GM12878 (cell line): ENCODE data around the gene SGSH. TPM values are rescaled to one million over a fixed set of nuclear protein-coding genes. Genes with fewer than 3 reads are reported as not detected.

ENCODE experiments used
- ATAC-seq: fragments of 200-7000 bp; cut with Tn5 transposase; 3 replicates; pipeline ENCODE4 v1.9.1; 2020; ENCODE audit warnings: mild to moderate bottlenecking, moderate library complexity
- BruUV-seq: library from RNA; stranded (reverse); fragments of 400-500 nt; replicated peaks from 2 replicates; lab custom pipeline; 2021; lab: Mats Ljungman, UMichigan
- CTCF ChIA-PET: fragments of 300-600 bp; sonication (Branson Sonifier 250); formaldehyde crosslinking; extraction: SDS; loops from one replicate; lab custom pipeline; 2021; ENCODE audit warnings: inconsistent platforms; lab: Yijun Ruan, JAX
- POLR2A ChIA-PET: fragments of 350-600 bp; formaldehyde crosslinking; extraction: SDS; loops from one replicate; lab custom pipeline; 2021; ENCODE audit warnings: inconsistent platforms; lab: Charles Lee
- RAD21 ChIA-PET: fragments of 300-600 bp; sonication (Branson Sonifier 250); formaldehyde crosslinking; loops from one replicate; lab custom pipeline; 2023; ENCODE audit warnings: antibody characterized with exemption; ENCODE audit not compliant: unreplicated experiment; lab: Charles Lee
- SMC1A ChIA-PET: fragments of 300-600 bp; sonication (Branson Sonifier 250); formaldehyde crosslinking; loops from one replicate; lab custom pipeline; 2023; ENCODE audit not compliant: unreplicated experiment, uncharacterized antibody; lab: Charles Lee
- DNase-seq: peaks from one replicate; pipeline ENCODE4 v3.0.0-alpha.2; 2011; ENCODE audit warnings: low read depth, low spot score
- FAIRE-seq: peaks from 3 replicates; lab custom pipeline; 2011; peaks lifted over from hg19 to GRCh38; lab: Jason Lieb, UNC
- H2AFZ ChIP-seq: 2 replicates; pipeline ENCODE4 v1.6.0; 2011; ENCODE audit warnings: low read depth, low read length, control low read depth; ENCODE audit not compliant: control insufficient read depth
- H3K27ac ChIP-seq: 2 replicates; pipeline ENCODE4 v1.5.1; 2011; ENCODE audit warnings: control low read depth; ENCODE audit not compliant: control insufficient read depth, insufficient read depth
- H3K27me3 ChIP-seq, 2 experiments: replicated peaks in 1 of 2; 2 replicates each; pipeline versions ENCODE4 v1.6.0 to v1.6.1; 2011; ENCODE audit warnings: low read length in 1 of 2; ENCODE audit not compliant: control insufficient read depth in 2 of 2, insufficient read depth in 2 of 2
- H3K36me3 ChIP-seq, 2 experiments: 2 replicates each; pipeline ENCODE4 v1.5.1; 2011; ENCODE audit warnings: low read length in 1 of 2; ENCODE audit not compliant: control insufficient read depth in 2 of 2, insufficient read depth in 2 of 2
- H3K4me1 ChIP-seq: 2 replicates; pipeline ENCODE4 v1.6.1; 2011; ENCODE audit warnings: mild to moderate bottlenecking, low read length, moderate library complexity, mixed read lengths; ENCODE audit not compliant: control insufficient read depth, insufficient read depth
- H3K4me2 ChIP-seq: 2 replicates; pipeline ENCODE4 v1.6.0; 2011; ENCODE audit warnings: control low read depth; ENCODE audit not compliant: control insufficient read depth, insufficient read depth
- H3K4me3 ChIP-seq: fragments of 200-600 bp; sonication (generic); 2 replicates; pipeline ENCODE4 v1.5.1; 2016
- H3K79me2 ChIP-seq: 2 replicates; pipeline ENCODE4 v1.6.0; 2011; ENCODE audit warnings: low read length; ENCODE audit not compliant: control insufficient read depth, insufficient read depth
- H3K9ac ChIP-seq: 2 replicates; pipeline ENCODE4 v1.8.0; 2011; ENCODE audit warnings: low read length, control low read depth, mixed read lengths; ENCODE audit not compliant: control insufficient read depth, insufficient read depth
- H3K9me3 ChIP-seq: replicated peaks from 3 replicates; pipeline ENCODE4 v1.5.1; 2011; ENCODE audit warnings: mild to moderate bottlenecking, low read length; ENCODE audit not compliant: control insufficient read depth, insufficient read depth
- H4K20me1 ChIP-seq: 2 replicates; pipeline ENCODE4 v1.6.0; 2011; ENCODE audit not compliant: control insufficient read depth, insufficient read depth
- ATF3 ChIP-seq: IDR thresholded peaks from 2 replicates; pipeline ENCODE4 v1.6.1; 2011; ENCODE audit warnings: low read depth, mild to moderate bottlenecking, low read length, moderate library complexity, borderline replicate concordance; ENCODE audit errors: extremely low read depth
- EED ChIP-seq: sonication (generic); IDR thresholded peaks from 2 replicates; pipeline ENCODE4 v1.6.1; 2016; ENCODE audit warnings: antibody characterized with exemption, low read depth
- IRF4 ChIP-seq: IDR thresholded peaks from 2 replicates; pipeline ENCODE4 v1.6.1; 2011; ENCODE audit warnings: low read depth, low read length
- NKRF ChIP-seq: fragments of 450-650 bp; conservative IDR thresholded peaks from 2 replicates; pipeline ENCODE4 v1.6.1; 2017; ENCODE audit warnings: mild to moderate bottlenecking, moderate library complexity
- RCOR1 ChIP-seq: conservative IDR thresholded peaks from 2 replicates; pipeline ENCODE4 v1.6.1; 2012; ENCODE audit warnings: low read depth, low read length, improper control_type of control experiment
- REST ChIP-seq: IDR thresholded peaks from 2 replicates; pipeline ENCODE4 v1.6.1; 2012; ENCODE audit warnings: mild to moderate bottlenecking, low read depth, low read length
- SIX5 ChIP-seq: IDR thresholded peaks from 2 replicates; pipeline ENCODE4 v1.6.1; 2011; ENCODE audit warnings: mild to moderate bottlenecking, low read depth, low read length, moderate library complexity; ENCODE audit not compliant: severe bottlenecking
- SMAD5 ChIP-seq: IDR thresholded peaks from 2 replicates; pipeline ENCODE4 v1.6.1; 2016; ENCODE audit warnings: antibody characterized with exemption, low read depth
- SPI1 ChIP-seq: IDR thresholded peaks from 2 replicates; pipeline ENCODE4 v1.6.1; 2011; ENCODE audit warnings: low read depth, mild to moderate bottlenecking, low read length, moderate library complexity, borderline replicate concordance; ENCODE audit not compliant: insufficient read depth
- USF2 ChIP-seq: IDR thresholded peaks from 2 replicates; pipeline ENCODE4 v1.6.1; 2011; ENCODE audit warnings: low read depth, low read length, improper control_type of control experiment, borderline replicate concordance
- ZSCAN29 ChIP-seq: fragments of 450-650 bp; IDR thresholded peaks from 2 replicates; pipeline ENCODE4 v1.6.1; 2017; ENCODE audit warnings: mild to moderate bottlenecking, moderate library complexity
- whole genome bisulfite sequencing: methylation state at CpG from one replicate; pipeline ENCODE4 v1.1.6; 2016; ENCODE audit warnings: low lambda C conversion rate; ENCODE audit not compliant: insufficient replicate concordance, insufficient coverage; ENCODE audit errors: missing lambda C conversion rate; 5-methylcytosine and 5-hydroxymethylcytosine counted together
- in situ Hi-C: fragments of 300-500 bp; cut with MboI; formaldehyde crosslinking; loops from 9 replicates; pipeline ENCODE4 v1.14.3; 2018; ENCODE audit warnings: mixed read lengths
- intact Hi-C: fragments of 100-400 bp; cut with micrococcal nuclease; formaldehyde crosslinking; loops from one replicate; pipeline ENCODE4 v1.14.2; 2022; ENCODE audit not compliant: unreplicated experiment
- polyA plus RNA-seq, 11 experiments: library from polyadenylated mRNA; depleted of rRNA in 4 of 11; unstranded in 6 of 11; stranded (reverse) in 5 of 11; fragments of >200 nt; fragmentation: Nextera tagmentation in 4 of 11; fragmentation: Illumina TruSeq in 1 of 11; extraction: Ambion mirVana in 4 of 11; extraction: Trizol in 1 of 11; gene quantifications; 1 replicate in 1 of 11; 2 replicates in 10 of 11; pipeline versions ENCODE4 v1.2.1 to v1.2.3, GENCODE V29; 2011 to 2016; ENCODE audit warnings: inconsistent platforms in 2 of 11, missing spikeins in 2 of 11, low read depth in 1 of 11
- total RNA-seq, 4 experiments: library from RNA; depleted of rRNA in 3 of 4; stranded (reverse); fragments of >200 nt in 3 of 4; fragmentation: Illumina TruSeq in 1 of 4; extraction: Trizol in 1 of 4; gene quantifications; 2 replicates each; pipeline versions ENCODE4 v1.2.1 to v1.2.3, GENCODE V29; 2013 to 2021

The SGSH gene
- total and polyA plus RNA-seq, 10 of the 15 experiments (the other 5 are each of a cell fraction or from before 2014, with no cell fraction given): 0.13 to 17.2 (median 6.0) TPM

- 60% methylated on average over 29 of the region's 29 CpGs for WGBS
- no peak overlapping the region for H3K4me2 ChIP-seq
Observed at GRCh38 chr17:80191865-80192661, 28.1 kb downstream of the SGSH start.

More at GRCh38 chr17:80191865-80192661, 28.1 kb downstream of the SGSH start:
- H3K4me3 ChIP-seq: no peak overlapping the region
- H2AFZ ChIP-seq: no peak overlapping the region
- no peaks in the 10 kb centered on the region for H4K20me1 ChIP-seq
- ChIA-PET POLR2A (no interaction called here), CTCF (no interaction called here), SMC1A (interaction anchor here (1.2 kb wide), 1 partner anchor 170 kb away, joined by 3 read pairs; no protein-coding TSS in a partner anchor), RAD21 (no interaction called here)
- H3K27ac ChIP-seq: no peak overlapping the region
- in situ Hi-C loops: no loop called here
- DNase-seq: no peak
- ATAC-seq: no peak
- intact Hi-C loops: loop anchor here (10.0 kb wide), 2 partner anchors 143 to 173 kb away; no protein-coding TSS in a partner anchor
- TF ChIP-seq ATF3: no peak
- no peak for TF ChIP-seq IRF4
- no peak for TF ChIP-seq EED
- no peak for TF ChIP-seq SMAD5
- TF ChIP-seq REST: no peak
- TF ChIP-seq NKRF: no peak
- TF ChIP-seq RCOR1: no peak
- TF ChIP-seq ZSCAN29: no peak
- no peak for TF ChIP-seq USF2
- TF ChIP-seq SIX5: no peak
- TF ChIP-seq SPI1: no peak
- H3K4me1 ChIP-seq: no peaks in the 10 kb centered on the region
- no peak overlapping the region for H3K9ac ChIP-seq
- H3K79me2 ChIP-seq: no peaks in the 10 kb centered on the region
- FAIRE-seq: no peak
- peaks cover 2% of the 10 kb centered on the region; the same call in 1 of the 3 replicates for H3K9me3 ChIP-seq
- H3K27me3 ChIP-seq: no peaks in the 10 kb centered on the region
- no TSS peak for BruUV-seq
- H3K36me3 ChIP-seq: no peaks in the 10 kb centered on the region
